Right lobe of liver (tissue), 4 donors: ENCODE measurements around the gene ZNF782.

Experiments
- CTCF ChIP-seq, 4 donors: fragments of 200-600 bp in 3 of 4; fragments of 450-650 bp in 1 of 4; IDR thresholded peaks; one replicate each; pipeline versions ENCODE4 v1.5.1 to v1.8.0; 2016 to 2022; ENCODE audit warnings: antibody characterized with exemption in 4 of 4, mild to moderate bottlenecking in 2 of 4
- POLR2A ChIP-seq: fragments of 450-650 bp; IDR thresholded peaks from one replicate; pipeline ENCODE4 v1.6.1; 2017; ENCODE audit warnings: antibody characterized with exemption, mild to moderate bottlenecking
- donor health status: DM: no; HTN: no; CAD: no.
- donor health status: DM: no; HTN: no; CAD: no.
- donor health status: DM: no; HTN: yes; CAD: no.

GRCh38 chr9:96868709-96869108 lies 14.4 kb upstream of the ZNF782 start:
- no peak for TF ChIP-seq CTCF (IDR thresholded peaks at IDR 0.05)
- no peak for TF ChIP-seq POLR2A
